HG02623 (cell line): ENCODE results near the gene CLMN.
"Not testable (repeated sequence)": the region's sequence is repeated elsewhere in the genome, so short reads cannot be mapped to it uniquely, and the experiment has no call there.

Source experiments
- ATAC-seq: cut with Tn5 transposase; IDR thresholded peaks from one replicate; pipeline ENCODE4 v1.9.1; 2021; ENCODE audit warnings: moderate library complexity; ENCODE audit not compliant: unreplicated experiment

CLMN gene

GRCh38 chr14:95144849-95145248 is 174.9 kb downstream of the CLMN start:
- ATAC-seq = no peak

GRCh38 chr14:95143808-95144620 is 175.7 kb downstream of the CLMN start:
- no peak for ATAC-seq

DNA sequence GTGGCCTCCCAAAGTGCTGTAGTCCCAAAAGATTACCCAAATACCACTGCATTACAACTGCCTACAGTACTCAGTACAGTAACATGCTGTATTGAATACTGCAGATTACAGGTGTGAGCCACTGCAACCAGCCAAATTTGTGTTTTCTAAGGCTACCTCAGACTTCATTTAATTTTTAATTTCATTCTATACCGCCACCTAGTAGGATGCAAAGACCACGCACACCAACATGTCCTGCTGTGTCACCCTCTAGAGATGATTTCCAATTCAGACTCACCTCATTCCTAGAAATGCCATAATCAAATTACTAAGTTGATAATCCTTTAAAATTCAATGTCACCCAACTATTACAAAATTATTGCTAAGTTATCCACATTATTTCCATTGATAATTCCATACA is 177.5 kb downstream of the CLMN start:
- ATAC-seq = no peak

- no peak for ATAC-seq
Measured at GRCh38 chr14:95141684-95142083, 178.0 kb downstream of the CLMN start.

DNA sequence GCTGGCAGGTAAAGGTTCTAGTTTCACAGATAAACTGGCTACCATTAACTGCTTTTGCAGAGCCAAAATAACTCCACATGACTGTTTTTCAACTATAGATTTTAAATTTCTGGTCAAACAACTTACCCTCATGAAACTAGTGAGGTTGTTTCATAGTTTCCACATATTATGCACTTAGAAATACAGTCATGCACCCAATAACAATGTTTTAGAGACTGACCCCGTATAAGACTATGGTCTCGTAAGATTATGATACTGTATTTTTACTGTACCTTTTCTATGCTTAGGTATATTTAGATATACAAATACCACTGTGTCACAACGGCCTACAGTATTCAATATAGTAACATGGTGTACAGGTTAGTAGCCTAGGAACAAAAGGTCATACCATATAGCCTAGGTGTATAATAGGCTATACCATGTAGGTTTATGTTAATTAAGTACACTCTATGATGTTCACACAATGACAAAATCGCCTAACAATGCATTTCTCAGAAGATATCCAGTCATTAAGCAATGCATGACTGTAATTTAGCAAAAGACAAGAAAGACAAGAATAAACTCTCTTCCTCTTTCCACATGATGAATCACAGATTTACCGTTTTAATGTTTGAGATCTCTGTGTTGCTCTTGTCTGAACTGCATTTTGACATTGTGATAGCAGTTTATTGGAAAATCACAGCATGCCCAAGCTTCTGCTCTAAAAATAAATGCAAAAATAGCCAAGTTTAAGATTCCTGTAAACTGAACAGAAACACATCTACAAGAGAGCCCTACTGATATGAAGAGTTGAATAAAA is 179.4 kb downstream of the CLMN start:
- no peak for ATAC-seq

- no peak for ATAC-seq
Measured at GRCh38 chr14:95138876-95139275, 180.8 kb downstream of the CLMN start.

DNA sequence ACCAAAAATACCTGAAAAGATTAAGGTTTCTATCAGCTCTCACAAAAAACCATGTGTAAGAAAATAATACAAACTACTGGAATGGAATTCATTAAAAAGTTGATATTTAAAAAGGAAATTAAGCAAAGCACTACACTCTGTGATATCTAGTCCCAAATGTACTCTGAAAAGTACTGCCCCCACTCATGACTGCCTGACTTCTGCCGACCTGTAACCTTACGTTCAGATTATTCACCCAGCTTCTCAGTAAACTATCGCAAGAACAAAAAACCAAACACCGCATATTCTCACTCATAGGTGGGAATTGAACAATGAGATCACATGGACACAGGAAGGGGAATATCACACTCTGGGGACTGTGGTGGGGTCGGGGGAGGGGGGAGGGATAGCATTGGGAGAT is 181.3 kb downstream of the CLMN start:
- ATAC-seq = not testable (repeated sequence)

GRCh38 chr14:95137804-95138167 is 181.9 kb downstream of the CLMN start:
- no peak for ATAC-seq

- ATAC-seq = no peak
Measured at GRCh38 chr14:95137164-95137803, 182.4 kb downstream of the CLMN start.

DNA sequence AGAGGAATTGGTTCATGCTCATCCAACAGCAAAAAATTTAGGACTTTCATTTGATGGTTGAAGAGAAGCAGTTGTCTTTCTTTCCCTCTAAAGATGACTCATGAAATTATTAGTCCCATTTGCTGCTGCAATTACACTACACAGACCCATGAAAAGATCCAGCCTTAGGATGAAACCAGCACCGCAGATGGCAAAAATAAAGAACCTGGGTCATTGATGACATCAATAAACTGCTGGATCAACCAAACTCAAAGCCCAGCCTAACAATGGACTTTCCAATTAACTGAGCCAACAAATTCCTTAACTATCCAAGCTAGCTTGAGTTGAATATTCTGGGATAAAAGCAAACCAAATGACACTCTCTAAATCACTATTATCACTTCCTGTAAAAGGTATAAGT is 183.1 kb downstream of the CLMN start:
- no peak for ATAC-seq

DNA sequence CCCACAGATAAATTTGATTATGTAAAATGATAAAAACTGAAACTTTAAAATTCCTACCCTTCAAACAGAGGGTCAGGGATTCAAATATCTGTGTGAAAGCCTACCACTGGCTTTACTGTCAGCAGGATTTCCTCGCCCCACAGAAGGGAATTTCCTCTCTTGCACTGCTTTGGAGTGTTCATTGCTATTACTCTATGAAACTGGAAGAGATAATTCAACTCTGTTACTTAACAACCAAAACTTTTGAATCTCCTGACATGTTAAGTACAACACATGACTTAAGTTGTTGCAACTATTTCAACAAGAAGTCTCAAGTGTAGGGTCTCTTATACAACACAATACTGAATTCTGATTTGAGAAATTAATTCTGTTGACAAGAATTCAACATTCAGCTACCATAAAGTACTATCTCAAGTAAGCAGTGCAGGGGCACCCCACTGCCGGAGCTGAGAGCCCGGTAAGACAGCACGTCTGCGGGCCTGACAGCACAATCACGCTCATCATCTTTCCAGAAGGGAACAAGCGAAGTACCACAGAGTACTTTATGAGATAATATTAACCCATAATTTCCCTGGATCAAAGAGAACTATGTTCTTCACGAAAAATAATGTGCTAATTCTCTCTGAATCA is 185.3 kb downstream of the CLMN start:
- ATAC-seq = no peak

DNA sequence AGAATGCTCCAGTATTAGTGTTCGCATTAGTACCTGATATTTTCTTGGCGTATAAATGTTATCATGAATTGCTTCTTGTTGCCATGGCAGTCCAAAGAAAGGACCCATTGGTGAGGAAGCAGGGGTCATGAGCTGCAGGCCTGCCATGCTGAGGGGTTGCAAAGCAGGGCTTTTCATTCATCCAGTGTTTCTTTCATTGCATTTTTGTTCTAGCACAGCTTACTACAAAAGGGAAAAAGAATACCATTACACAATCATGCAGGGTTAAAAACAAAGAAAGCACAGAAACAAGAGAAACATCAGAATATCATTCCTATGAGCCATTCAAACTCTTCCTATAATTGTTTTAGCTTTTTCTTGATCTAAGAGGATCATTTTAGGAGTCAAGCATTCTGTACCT is 186.4 kb downstream of the CLMN start:
- ATAC-seq = no peak

DNA sequence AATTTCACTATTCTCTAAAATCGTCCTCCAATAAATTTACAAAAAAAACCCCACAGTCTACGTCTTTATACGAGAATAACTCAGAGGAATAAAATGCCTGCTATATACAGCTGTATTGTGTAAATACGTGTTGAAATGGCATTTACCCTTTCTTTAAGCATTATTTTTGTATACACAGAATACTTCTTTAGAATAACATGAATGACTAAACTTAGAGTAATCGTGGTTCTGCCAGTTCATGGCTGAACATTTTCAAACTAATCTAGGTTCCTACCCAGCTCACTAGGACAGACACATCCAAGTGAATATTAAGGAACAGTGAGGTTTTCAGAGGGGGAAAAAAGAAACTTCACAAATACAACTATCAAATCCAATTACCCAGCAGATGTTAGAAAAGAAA is 186.9 kb downstream of the CLMN start:
- no peak for ATAC-seq
